ENCODE data around the gene SFXN2.

The SFXN2 gene

DNA sequence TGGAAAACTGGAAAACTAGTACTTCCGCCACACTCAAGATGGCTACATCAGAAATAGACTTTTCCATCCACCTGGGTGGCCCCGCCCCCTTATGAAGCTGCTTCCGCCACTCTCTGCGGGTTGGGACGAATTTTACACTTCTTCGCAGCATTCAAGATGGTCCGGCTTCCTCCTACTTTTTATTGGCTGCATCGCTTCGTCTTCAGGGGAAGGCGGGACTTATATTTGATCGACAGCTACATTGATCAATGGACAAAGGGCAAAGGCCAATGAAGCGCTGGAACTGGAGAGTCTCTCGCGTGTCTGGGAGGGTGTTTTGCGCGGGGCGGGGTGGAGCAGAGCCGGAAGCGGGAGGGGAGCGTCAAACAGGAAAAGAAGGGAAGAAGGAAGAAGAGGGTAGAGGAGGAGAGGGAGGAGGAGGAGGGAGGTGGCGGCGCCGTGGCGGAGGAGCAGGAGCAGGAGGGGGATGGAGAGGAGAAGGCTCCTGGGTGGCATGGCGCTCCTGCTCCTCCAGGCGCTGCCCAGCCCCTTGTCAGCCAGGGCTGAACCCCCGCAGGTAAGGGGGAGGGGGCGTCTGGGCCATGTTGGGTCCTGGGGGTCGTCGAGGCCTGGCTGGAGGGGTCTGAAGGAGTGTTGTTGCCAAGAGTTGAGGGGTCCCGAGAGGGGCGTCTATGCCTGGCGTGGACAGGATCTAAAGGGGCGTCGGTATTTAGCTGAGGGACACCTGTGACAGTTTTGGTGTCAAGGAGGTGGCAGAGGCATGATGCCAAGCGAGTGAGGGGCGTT is 29.3 kb downstream of the SFXN2 start, which contains the start of gene WBP1L:
TSS of gene WBP1L (plus strand) at position 361 of the 786 bp plus-strand sequence. CDS start at position 467, 106 bp downstream.
- Histone ChIP-seq H3K23ac (ENCODE audit: low read length in 2 of 2) (peak within 1 kb of the TSS in 1 of 2 experiments; percentile 23), H3K27ac (ENCODE audit: low read length, poor library complexity, severe bottlenecking) (peak within 1 kb of the TSS; percentile 30), H2AK5ac (ENCODE audit: low read length, severe bottlenecking) (peak within 1 kb of the TSS; percentile 83), H3K4me1 (ENCODE audit: control insufficient read depth, insufficient read depth, low read depth, low read length) (peaks cover 15% of the 10 kb centered on the region), H3K9ac (ENCODE audit: low read length) (peak within 1 kb of the TSS; percentile 96), H3K4ac (ENCODE audit: low read depth in 1 of 2, low read length in 2 of 2) (peak within 1 kb of the TSS; percentile 96 to 97), H3K27me3 (ENCODE audit: control insufficient read depth in 1 of 2, insufficient read depth in 1 of 2, low read length in 2 of 2) (no peaks in the 10 kb centered on the region), H2BK12ac (ENCODE audit: low read length in 2 of 2) (peak within 1 kb of the TSS in 1 of 2 experiments; percentile 82), H4K91ac (ENCODE audit: low read length) (peak within 1 kb of the TSS; percentile 99), H3K79me1 (replicated peaks; ENCODE audit: low read length, poor library complexity, severe bottlenecking) (peaks cover 4% of the 10 kb centered on the region), H3K4me3 (ENCODE audit: insufficient read depth in 1 of 2, low read depth in 1 of 2, low read length in 2 of 2) (peak within 1 kb of the TSS; percentile 91 to 98), H4K8ac (ENCODE audit: low read length) (peak within 1 kb of the TSS; percentile 97), H3K14ac (ENCODE audit: low read length in 2 of 2) (peak within 1 kb of the TSS in 1 of 2 experiments; percentile 84), H2BK120ac (ENCODE audit: low read depth, low read length) (peak within 1 kb of the TSS; percentile 85), H2BK15ac (ENCODE audit: low read depth, poor library complexity, severe bottlenecking) (peak within 1 kb of the TSS; percentile 96), H3K18ac (ENCODE audit: low read depth in 1 of 2, low read length in 2 of 2) (peak within 1 kb of the TSS; percentile 93 to 96), H2AFZ (ENCODE audit: low read depth, low read length) (peak within 1 kb of the TSS; percentile 36), H3K9me3 (ENCODE audit: control insufficient read depth, low read length) (no peaks in the 10 kb centered on the region), H2BK5ac (ENCODE audit: low read depth, low read length, poor library complexity, severe bottlenecking) (peak within 1 kb of the TSS; percentile 69), H3K36me3 (ENCODE audit: control insufficient read depth in 1 of 2, insufficient read depth in 2 of 2, low read depth in 1 of 2, low read length in 2 of 2) (peaks cover 2 to 3% of the 10 kb centered on the region in 2 experiments), H3K4me2 (ENCODE audit: low read length, poor library complexity, severe bottlenecking) (peak within 1 kb of the TSS; percentile 83)
- peak; percentile 100 for DNase-seq
- WGBS = under 1% methylated on average over 37 of the region's 37 CpGs

- Histone ChIP-seq H4K91ac (ENCODE audit: low read length) (peak overlapping the region; percentile 99), H3K36me3 (ENCODE audit: control insufficient read depth in 1 of 2, insufficient read depth in 2 of 2, low read depth in 1 of 2, low read length in 2 of 2) (peaks cover 2 to 3% of the 10 kb centered on the region in 2 experiments), H2BK12ac (ENCODE audit: low read length in 2 of 2) (peak overlapping the region in 1 of 2 experiments; percentile 82), H3K27me3 (ENCODE audit: control insufficient read depth in 1 of 2, insufficient read depth in 1 of 2, low read length in 2 of 2) (no peaks in the 10 kb centered on the region), H3K4ac (ENCODE audit: low read depth in 1 of 2, low read length in 2 of 2) (peak overlapping the region; percentile 96 to 97), H3K4me2 (ENCODE audit: low read length, poor library complexity, severe bottlenecking) (peak overlapping the region; percentile 83), H3K9me3 (ENCODE audit: control insufficient read depth, low read length) (no peaks in the 10 kb centered on the region), H4K8ac (ENCODE audit: low read length) (peak overlapping the region; percentile 97), H3K4me1 (ENCODE audit: control insufficient read depth, insufficient read depth, low read depth, low read length) (peaks cover 15% of the 10 kb centered on the region), H2BK15ac (ENCODE audit: low read depth, poor library complexity, severe bottlenecking) (no peak overlapping the region), H2BK5ac (ENCODE audit: low read depth, low read length, poor library complexity, severe bottlenecking) (no peak overlapping the region), H3K9ac (ENCODE audit: low read length) (peak overlapping the region; percentile 96), H3K79me1 (replicated peaks; ENCODE audit: low read length, poor library complexity, severe bottlenecking) (peaks cover 6% of the 10 kb centered on the region), H3K4me3 (ENCODE audit: insufficient read depth in 1 of 2, low read depth in 1 of 2, low read length in 2 of 2) (peak overlapping the region; percentile 91 to 98), H2BK120ac (ENCODE audit: low read depth, low read length) (peak overlapping the region; percentile 85), H3K23ac (ENCODE audit: low read length in 2 of 2) (no peak overlapping the region), H3K18ac (ENCODE audit: low read depth in 1 of 2, low read length in 2 of 2) (peak overlapping the region; percentile 93 to 96), H2AK5ac (ENCODE audit: low read length, severe bottlenecking) (peak overlapping the region; percentile 83), H2AFZ (ENCODE audit: low read depth, low read length) (no peak overlapping the region), H3K14ac (ENCODE audit: low read length in 2 of 2) (peak overlapping the region in 1 of 2 experiments; percentile 84), H3K27ac (ENCODE audit: low read length, poor library complexity, severe bottlenecking) (no peak overlapping the region)
- peak; percentile 40 for DNase-seq
- 20% methylated on average over 9 of the region's 9 CpGs for WGBS
These were observed 30.1 kb downstream of the SFXN2 start for GRCh38 chr10:102744374-102745051.

DNA sequence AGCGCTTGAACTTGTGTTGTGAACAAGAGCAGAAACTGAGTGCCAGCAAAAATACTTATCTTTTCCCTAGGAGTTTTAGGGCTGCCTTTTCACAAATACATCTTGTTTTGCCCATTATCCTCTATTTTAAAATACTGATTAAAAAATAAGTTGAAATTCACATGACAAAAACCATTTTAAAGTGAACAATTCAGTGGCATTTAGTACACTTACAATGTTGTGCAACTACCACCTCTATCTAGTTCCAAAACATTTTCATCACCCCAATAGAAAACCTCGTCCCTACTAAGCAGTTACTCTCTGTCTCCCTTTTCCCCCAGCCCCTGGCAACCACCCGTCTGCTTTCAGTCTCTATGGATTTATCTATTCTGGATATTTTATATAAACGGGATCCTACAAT is 30.7 kb downstream of the SFXN2 start:
- H3K4me1 ChIP-seq (ENCODE audit: control insufficient read depth, insufficient read depth, low read depth, low read length) = peaks cover 12% of the 10 kb centered on the region
- peak overlapping the region; percentile 83 for H3K4me2 ChIP-seq (ENCODE audit: low read length, poor library complexity, severe bottlenecking)
- H3K9me3 ChIP-seq (ENCODE audit: control insufficient read depth, low read length) = no peaks in the 10 kb centered on the region
- no peak overlapping the region for H3K23ac ChIP-seq (ENCODE audit: low read length in 2 of 2)
- H3K79me1 ChIP-seq (replicated peaks; ENCODE audit: low read length, poor library complexity, severe bottlenecking) = peaks cover 6% of the 10 kb centered on the region
- no peak overlapping the region for H3K4ac ChIP-seq (ENCODE audit: low read depth in 1 of 2, low read length in 2 of 2)
- no peak overlapping the region for H2BK12ac ChIP-seq (ENCODE audit: low read length in 2 of 2)
- H3K14ac ChIP-seq (ENCODE audit: low read length in 2 of 2) = no peak overlapping the region
- H2BK15ac ChIP-seq (ENCODE audit: low read depth, poor library complexity, severe bottlenecking) = no peak overlapping the region
- no peak overlapping the region for H4K8ac ChIP-seq (ENCODE audit: low read length)
- peak overlapping the region; percentile 96 for H3K9ac ChIP-seq (ENCODE audit: low read length)
- peak overlapping the region in 1 of 2 experiments; percentile 91 for H3K4me3 ChIP-seq (ENCODE audit: insufficient read depth in 1 of 2, low read depth in 1 of 2, low read length in 2 of 2)
- H2AFZ ChIP-seq (ENCODE audit: low read depth, low read length) = no peak overlapping the region
- H2BK5ac ChIP-seq (ENCODE audit: low read depth, low read length, poor library complexity, severe bottlenecking) = no peak overlapping the region
- peaks cover 2 to 3% of the 10 kb centered on the region in 2 experiments for H3K36me3 ChIP-seq (ENCODE audit: control insufficient read depth in 1 of 2, insufficient read depth in 2 of 2, low read depth in 1 of 2, low read length in 2 of 2)
- no peak overlapping the region for H3K27ac ChIP-seq (ENCODE audit: low read length, poor library complexity, severe bottlenecking)
- 100% methylated on average over 3 of the region's 4 CpGs for WGBS
- H2AK5ac ChIP-seq (ENCODE audit: low read length, severe bottlenecking) = no peak overlapping the region
- no peak overlapping the region for H2BK120ac ChIP-seq (ENCODE audit: low read depth, low read length)
- no peak overlapping the region for H4K91ac ChIP-seq (ENCODE audit: low read length)
- no peaks in the 10 kb centered on the region for H3K27me3 ChIP-seq (ENCODE audit: control insufficient read depth in 1 of 2, insufficient read depth in 1 of 2, low read length in 2 of 2)
- no peak for DNase-seq
- H3K18ac ChIP-seq (ENCODE audit: low read depth in 1 of 2, low read length in 2 of 2) = no peak overlapping the region
